HG03378 (cell line): ENCODE results near the gene BIN1.

Source experiments
- ATAC-seq: cut with Tn5 transposase; IDR thresholded peaks from one replicate; pipeline ENCODE4 v1.9.1; 2021; ENCODE audit warnings: mild to moderate bottlenecking, moderate library complexity; ENCODE audit not compliant: unreplicated experiment

Gene BIN1

GRCh38 chr2:127063701-127064590 is 43.0 kb downstream of the BIN1 start:
- ATAC-seq: no peak

DNA sequence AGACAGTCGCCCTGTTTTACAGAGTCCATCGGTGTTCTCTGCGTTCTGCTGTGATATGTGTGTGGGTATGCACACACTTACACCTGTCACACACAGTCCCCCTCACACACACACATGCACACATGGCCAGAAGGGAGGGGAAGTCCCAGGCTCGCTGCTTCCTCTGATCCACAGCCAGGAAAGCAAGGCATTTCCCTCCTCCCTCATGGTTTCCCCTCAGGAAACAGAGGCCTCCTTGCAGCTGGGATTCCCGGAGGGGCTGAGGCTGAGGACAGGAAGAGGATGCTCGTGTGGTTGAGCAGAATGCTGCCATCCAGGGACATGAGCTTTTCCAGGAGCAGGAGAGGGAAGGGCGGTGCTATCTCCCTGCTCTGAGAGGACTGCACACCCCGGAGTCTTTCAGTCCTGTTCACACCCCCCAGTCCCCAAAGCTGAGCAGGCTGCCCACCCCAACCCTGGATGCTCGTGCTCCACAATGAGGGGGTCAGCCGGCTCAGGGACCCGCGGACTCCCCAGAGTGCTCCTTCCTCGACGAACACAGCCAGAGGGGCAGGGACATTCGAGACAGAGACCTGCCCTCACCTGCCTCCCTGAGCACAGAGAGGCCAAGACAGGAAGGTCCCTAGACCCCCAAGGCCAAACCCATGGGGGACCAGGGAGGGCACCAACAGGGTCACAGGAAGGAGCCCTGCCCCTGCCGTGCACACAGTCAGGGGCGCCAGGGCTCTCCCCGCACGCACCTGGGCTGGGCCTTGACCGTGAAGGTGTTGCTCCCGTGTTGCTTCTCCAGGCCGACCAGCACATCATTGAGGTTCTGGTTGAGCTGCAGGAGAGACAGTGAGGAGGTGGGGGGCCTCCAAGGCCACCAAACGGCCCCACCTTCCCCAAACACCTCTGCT is 45.3 kb downstream of the BIN1 start:
- ATAC-seq: no peak

- no peak for ATAC-seq
Measured at GRCh38 chr2:127060264-127060945, 46.5 kb downstream of the BIN1 start.

GRCh38 chr2:127059559-127059958 is 47.4 kb downstream of the BIN1 start:
- no peak for ATAC-seq

DNA sequence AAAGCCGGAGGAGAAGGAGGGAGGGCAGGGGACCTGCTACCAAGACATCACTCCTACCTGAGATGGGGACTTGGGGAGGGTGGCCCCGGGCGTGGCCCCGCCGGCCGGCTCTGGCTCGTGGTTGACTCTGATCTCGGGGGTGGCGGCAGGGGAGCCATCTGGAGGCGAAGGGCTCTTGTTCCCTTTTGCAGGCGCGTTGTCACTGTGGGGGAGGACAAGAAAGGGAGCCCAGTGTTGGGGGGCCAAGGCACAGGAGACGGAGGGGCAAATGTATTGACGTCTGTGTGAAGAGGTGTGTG is 48.1 kb downstream of the BIN1 start:
- ATAC-seq: no peak

- no peak for ATAC-seq
Measured at GRCh38 chr2:127058246-127058953, 48.6 kb downstream of the BIN1 start.

DNA sequence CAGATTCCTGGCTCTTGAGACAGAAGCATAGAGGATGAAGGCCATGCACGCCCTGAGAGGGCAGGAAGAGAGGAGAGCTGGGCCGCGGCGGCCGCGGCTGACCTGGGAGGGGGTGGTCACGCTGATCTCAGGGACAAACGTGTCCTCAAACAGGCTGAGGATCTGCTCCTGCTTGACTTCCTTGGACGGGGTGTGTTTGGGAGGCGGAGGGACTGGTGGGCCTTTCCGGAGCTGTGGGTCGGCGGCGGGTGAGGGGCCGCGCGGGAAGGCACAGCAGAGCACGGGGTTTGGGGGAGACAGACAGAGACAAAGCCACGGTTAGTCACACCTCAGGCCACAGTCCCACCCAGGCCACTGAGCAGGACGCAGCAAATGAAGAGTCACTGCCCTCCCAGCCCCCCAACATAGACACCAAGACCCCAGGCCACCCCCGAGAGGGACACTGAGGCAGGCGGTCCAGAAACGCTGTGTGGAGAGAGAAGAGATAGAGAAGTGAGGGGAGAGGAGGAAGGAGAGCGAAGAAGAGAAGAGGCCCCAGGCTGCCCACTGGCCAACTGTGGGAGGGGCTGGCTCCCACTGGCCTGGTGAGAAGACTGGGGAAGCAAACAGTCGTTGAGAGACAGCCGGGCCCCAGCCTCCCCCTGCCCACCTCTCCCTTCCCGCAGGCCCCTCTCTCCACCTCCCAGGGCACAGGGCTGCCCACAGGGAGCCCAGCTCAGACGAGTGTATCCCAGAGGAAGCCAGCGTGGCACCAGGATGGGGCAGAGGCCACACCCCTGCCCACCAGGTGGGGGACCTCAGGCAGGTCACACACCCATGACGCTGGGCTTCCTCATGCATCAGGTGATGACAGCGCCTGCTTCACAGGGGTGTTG is 49.3 kb downstream of the BIN1 start:
- no peak for ATAC-seq

DNA sequence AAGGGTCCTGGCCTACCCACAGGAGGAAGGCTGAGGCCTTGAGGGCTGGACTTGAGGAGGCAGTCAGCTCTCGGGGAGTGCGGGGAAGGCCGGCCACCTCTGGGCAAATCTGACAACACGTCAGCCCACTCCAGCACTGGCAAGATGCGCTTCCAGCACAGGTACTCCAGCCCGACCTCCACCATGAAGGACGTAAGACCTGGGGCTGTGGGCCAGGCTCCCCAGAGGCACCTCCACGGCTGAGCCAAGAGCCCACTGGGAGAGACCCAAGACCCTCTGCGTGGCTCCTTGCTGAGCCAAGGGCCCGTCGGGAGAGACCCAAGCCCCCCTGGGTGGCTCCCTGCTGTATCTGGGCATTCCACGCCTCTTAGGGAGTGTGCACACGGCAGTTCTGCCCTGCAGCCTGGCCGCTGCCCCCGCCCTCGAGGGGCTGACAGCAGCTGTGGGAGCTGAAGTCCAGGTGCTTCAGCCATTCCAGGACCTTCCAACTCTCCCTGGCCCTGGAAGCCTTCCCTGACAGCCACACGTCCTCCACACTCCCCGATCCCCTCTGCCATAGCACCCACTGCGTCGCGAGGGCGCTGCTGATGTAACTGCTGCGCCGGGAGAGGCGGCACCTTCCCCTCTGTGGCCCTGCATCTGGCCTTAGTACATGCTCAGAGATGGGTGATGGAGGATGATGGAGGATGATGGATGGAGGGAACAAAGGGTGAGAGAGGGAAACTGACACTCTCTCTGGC is 50.2 kb downstream of the BIN1 start:
- no peak for ATAC-seq

GRCh38 chr2:127056086-127056485 is 50.9 kb downstream of the BIN1 start:
- no peak for ATAC-seq

DNA sequence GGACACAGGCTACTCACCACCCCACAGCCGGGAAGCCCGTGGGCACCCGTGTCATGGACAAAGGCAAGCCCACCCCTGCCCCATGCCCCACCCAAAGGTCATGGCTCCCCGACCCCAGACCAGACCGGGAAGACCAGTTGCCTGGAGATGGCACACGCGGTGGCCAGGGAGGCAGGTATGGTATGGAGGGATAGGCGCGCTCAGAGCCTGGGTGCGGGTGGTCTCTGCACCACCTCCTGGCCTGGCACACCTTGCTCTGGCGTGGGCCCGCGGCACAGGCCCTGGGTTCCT is 51.2 kb downstream of the BIN1 start:
- ATAC-seq: no peak

DNA sequence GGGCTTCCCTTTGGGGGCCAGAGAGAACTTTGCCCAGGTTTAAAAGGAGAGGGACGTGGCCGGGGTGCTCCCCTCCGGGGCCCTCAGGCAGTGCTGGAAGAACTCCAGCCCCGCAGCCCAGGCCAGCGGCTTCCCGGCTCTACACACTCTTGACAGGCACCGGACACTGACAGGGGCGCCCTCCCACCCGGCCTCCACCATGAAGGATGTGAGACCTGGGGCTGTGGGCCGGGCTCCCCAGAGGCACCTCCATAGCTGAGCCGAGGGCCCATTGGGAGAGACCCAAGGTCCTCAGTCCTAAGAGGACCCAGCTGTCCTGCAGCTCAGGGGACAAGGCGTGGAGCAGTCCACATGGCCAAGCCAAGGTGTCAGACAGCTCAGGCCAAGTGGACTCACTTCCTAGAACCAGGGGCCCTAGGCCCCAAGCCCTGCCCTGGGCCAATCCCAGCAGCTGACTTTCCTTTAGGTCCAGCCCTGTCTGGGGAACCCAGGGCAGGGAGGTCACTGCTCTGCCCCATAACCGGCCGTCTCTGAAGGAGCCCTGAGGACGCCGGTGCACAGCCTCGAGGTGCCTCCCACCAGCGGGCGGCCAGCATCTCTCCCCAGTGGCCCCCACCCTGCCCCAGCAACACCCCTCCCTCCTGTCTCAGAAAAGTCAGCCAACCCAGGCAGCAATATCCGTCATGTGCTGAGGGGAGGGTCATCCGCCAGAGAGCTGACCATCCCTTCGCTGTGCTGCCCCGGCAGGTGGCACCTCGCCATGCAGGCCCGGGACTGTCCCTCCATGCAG is 51.8 kb downstream of the BIN1 start:
- no peak for ATAC-seq

- no peak for ATAC-seq
Measured at GRCh38 chr2:127054604-127054930, 52.4 kb downstream of the BIN1 start.

DNA sequence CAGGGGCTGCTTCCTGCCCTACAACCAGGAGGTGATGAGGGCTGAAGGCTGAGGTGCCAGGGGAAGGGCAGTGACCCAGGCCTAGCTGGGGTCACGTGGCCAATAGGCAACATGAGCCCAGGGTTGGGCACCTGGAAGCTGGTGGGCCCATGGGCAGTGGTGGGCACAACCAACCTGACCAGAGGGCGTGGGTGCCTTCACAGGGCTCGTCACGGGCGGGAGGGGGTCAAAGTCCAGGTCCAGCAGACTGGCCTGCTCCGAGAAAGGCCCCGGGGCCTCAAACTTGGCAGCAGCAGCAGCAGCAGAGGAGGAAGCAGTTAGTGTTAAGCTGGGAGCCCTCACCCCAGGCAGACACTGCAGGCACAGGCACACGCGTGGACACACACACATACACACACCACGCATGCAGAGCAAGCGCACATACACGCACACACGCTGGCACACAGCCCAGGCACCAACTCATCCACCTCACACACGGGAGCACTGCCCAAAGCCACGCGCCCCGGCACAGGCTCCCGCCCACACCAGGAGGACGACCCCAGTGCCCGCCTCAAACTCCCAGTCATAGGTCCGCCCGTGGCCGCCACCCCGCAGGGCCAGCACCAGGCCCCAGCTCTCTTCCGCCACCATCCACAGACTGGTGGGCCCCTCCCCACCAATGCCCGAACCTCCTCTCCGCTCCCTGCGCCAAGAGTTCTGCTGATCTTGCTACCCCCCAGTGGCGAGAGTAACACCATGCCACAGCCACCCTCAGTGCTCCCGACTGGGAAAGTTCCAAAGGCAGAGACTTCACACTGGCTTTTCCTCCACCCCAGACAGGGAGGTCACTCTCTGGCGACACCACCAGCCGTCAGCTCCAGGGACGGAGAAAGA is 53.0 kb downstream of the BIN1 start:
- ATAC-seq: no peak

DNA sequence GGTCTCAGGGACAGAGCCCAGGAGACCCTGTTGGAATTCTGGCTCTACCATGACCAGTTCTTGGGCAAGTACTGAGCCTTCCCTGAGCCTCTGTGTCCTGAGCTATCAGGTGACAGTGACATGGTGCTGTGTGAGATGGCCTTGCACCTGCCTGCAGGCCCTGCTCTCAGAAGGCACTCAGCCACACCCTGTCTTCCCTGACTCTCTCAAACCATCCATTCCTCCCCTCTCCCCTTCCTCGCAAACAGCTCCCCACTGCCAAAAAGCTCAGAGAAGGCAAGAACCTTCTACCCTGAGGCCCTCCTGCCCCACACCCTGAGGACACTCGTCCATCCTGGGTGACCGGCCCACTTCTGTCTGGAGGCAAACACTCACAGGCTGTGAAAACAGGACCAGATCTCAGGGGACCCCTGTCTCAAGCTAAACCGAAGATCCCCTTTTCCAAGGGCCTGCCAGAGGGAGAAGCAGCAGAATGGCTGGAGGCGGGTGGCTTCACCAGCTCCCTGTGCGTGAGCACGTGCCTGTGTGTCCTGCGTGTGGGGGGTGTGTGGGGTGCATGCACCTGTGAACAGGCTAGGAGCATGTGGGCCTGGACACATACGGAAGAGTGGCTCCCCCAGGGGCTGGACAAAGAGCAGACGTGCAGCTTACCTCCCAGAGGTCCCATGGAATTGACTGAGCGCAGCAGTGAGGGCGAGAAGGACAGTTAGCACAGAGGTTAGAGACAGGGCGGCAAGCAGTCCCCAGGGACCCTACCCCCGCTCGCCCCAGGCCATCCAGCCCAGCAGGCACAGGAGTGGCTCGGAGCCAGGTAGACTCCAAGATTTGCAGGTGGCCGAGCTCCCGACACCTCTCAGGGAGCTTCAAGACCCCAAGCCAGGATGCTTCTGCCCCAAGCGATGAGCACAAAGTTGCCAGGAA is 53.9 kb downstream of the BIN1 start:
- no peak for ATAC-seq

DNA sequence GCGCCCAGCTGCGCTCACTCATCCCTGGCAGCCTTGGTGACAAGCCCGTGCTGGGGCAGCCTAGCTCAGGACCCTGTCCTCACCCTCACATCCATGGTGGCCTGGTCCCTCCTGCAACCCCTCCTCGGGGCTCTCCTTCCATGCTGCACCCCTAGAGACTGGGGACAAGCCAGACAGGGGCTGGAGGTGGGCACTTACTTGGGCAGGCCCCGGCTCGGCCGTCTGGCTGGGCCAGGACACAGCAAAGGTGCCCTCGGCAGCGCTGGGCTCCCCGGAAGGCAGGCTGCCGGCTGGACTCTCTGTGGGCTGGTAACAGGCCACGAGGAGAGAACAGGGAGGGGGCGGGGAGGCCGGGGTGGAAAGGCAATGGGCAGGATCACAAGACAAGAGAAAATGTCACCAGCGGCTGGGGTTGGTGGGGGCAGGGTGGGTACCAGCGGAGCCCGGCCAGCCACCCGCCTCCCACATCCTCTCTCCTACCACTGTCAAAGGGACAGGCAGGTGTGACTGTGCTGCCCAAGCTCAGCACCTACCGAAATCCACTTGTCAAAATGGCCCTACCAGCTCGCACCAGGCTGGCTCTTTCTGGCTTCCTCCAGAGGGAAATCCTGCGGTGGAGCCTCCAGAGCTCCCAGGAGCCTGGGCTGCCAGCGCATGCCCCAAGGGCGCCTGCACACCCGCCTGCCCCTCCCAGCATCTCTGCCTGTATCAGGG is 54.7 kb downstream of the BIN1 start:
- ATAC-seq: no peak
